ENCODE data around the gene NPR2.

DNA sequence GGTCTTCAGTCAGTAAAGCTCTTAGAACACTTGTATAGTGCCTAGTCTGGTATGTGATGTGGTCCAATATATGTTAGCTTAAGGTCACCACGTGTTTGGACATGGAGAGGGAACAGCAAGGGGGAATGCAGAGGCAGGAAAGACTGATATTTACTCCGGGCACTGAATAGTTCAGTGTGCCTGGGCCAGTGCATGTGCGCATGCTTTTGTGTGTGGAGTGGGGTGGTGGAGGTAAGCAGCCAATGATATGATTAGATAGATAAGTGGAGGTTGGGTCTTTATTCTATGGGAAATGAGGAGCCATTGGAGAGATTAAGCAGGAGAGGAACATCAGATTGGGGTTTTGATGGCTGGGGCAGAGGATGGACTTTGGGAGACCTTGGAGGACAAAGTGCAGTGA lies 64.8 kb downstream of the NPR2 start:
- TF ChIP-seq POLR2A (IDR thresholded peaks at IDR 0.05; ENCODE audit: low read depth, low read length) (no peak), EZH2 (IDR thresholded peaks at IDR 0.05; ENCODE audit: borderline replicate concordance, low read depth, low read length, severe bottlenecking) (no peak)
- TF ChIP-seq, protein P1, sequence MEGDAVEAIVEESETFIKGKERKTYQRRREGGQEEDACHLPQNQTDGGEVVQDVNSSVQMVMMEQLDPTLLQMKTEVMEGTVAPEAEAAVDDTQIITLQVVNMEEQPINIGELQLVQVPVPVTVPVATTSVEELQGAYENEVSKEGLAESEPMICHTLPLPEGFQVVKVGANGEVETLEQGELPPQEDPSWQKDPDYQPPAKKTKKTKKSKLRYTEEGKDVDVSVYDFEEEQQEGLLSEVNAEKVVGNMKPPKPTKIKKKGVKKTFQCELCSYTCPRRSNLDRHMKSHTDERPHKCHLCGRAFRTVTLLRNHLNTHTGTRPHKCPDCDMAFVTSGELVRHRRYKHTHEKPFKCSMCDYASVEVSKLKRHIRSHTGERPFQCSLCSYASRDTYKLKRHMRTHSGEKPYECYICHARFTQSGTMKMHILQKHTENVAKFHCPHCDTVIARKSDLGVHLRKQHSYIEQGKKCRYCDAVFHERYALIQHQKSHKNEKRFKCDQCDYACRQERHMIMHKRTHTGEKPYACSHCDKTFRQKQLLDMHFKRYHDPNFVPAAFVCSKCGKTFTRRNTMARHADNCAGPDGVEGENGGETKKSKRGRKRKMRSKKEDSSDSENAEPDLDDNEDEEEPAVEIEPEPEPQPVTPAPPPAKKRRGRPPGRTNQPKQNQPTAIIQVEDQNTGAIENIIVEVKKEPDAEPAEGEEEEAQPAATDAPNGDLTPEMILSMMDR (IDR thresholded peaks at IDR 0.05; ENCODE audit: extremely low read depth in 1 of 2, insufficient read depth in 1 of 2, low read depth in 1 of 2, low read length in 2 of 2): no peak
